ENCODE results near the gene TMEM117. TPM values are rescaled to one million over a fixed set of nuclear protein-coding genes. Genes with fewer than 3 reads are reported as not detected.

Gene TMEM117
- total RNA-seq, 1 experiment from 2014 or later: 5.9 TPM

GRCh38 chr12:43935581-43935980, 99.7 kb downstream of the TMEM117 start:
- POLR2A ChIA-PET (ENCODE audit: low non-redundant PET): no interaction called here
- CTCF ChIA-PET: no interaction called here

GRCh38 chr12:43937947-43938346, 102.1 kb downstream of the TMEM117 start:
- ChIA-PET CTCF (no interaction called here), POLR2A (ENCODE audit: low non-redundant PET) (no interaction called here)
- peak; percentile 54 for DNase-seq (ENCODE audit: low spot score)
- Histone ChIP-seq H3K9me3 (ENCODE audit: low read depth, low read length, poor library complexity, severe bottlenecking) (no peaks in the 10 kb centered on the region), H3K4me1 (ENCODE audit: insufficient read depth, low read length, poor library complexity, severe bottlenecking) (no peaks in the 10 kb centered on the region), H3K4me3 (ENCODE audit: low read depth, low read length, poor library complexity, severe bottlenecking) (no peak overlapping the region), H3K27ac (ENCODE audit: low read depth, low read length, poor library complexity, severe bottlenecking) (no peak overlapping the region), H3K27me3 (replicated peaks; ENCODE audit: insufficient read depth, low read depth, low read length, poor library complexity) (no peaks in the 10 kb centered on the region), H3K36me3 (ENCODE audit: insufficient read depth, low read length, poor library complexity, severe bottlenecking) (no peaks in the 10 kb centered on the region)
- BruUV-seq (replicated peaks): no TSS peak
- intact Hi-C loops (cut with micrococcal nuclease; ENCODE audit: unreplicated experiment): no loop called here
- TF ChIP-seq EZH2 (IDR thresholded peaks at IDR 0.05; ENCODE audit: borderline replicate concordance, low read depth, low read length, poor library complexity, severe bottlenecking) (no peak), CTCF (conservative IDR thresholded peaks at IDR 0.05; ENCODE audit: low read depth, low read length) (peak; percentile 46; the same call in 1 of the 2 replicates)

More at GRCh38 chr12:43935581-43935980, 99.7 kb downstream of the TMEM117 start:
- BruUV-seq (replicated peaks): no TSS peak
- Histone ChIP-seq H3K4me3 (ENCODE audit: low read depth, low read length, poor library complexity, severe bottlenecking) (no peak overlapping the region), H3K4me1 (ENCODE audit: insufficient read depth, low read length, poor library complexity, severe bottlenecking) (no peaks in the 10 kb centered on the region), H3K27ac (ENCODE audit: low read depth, low read length, poor library complexity, severe bottlenecking) (no peak overlapping the region), H3K36me3 (ENCODE audit: insufficient read depth, low read length, poor library complexity, severe bottlenecking) (no peaks in the 10 kb centered on the region), H3K9me3 (ENCODE audit: low read depth, low read length, poor library complexity, severe bottlenecking) (peaks cover 8% of the 10 kb centered on the region), H3K27me3 (replicated peaks; ENCODE audit: insufficient read depth, low read depth, low read length, poor library complexity) (no peaks in the 10 kb centered on the region)
- TF ChIP-seq EZH2 (IDR thresholded peaks at IDR 0.05; ENCODE audit: borderline replicate concordance, low read depth, low read length, poor library complexity, severe bottlenecking) (no peak), CTCF (conservative IDR thresholded peaks at IDR 0.05; ENCODE audit: low read depth, low read length) (no peak)
- no peak for DNase-seq (ENCODE audit: low spot score)
- intact Hi-C loops (cut with micrococcal nuclease; ENCODE audit: unreplicated experiment): no loop called here

- DNase-seq (ENCODE audit: low spot score): no peak
- POLR2A ChIA-PET (ENCODE audit: low non-redundant PET): no interaction called here
Measured at GRCh38 chr12:43942379-43942778, 106.5 kb downstream of the TMEM117 start.

More at GRCh38 chr12:43942379-43942778, 106.5 kb downstream of the TMEM117 start:
- Histone ChIP-seq H3K9me3 (ENCODE audit: low read depth, low read length, poor library complexity, severe bottlenecking) (no peaks in the 10 kb centered on the region), H3K36me3 (ENCODE audit: insufficient read depth, low read length, poor library complexity, severe bottlenecking) (no peaks in the 10 kb centered on the region), H3K4me1 (ENCODE audit: insufficient read depth, low read length, poor library complexity, severe bottlenecking) (no peaks in the 10 kb centered on the region), H3K4me3 (ENCODE audit: low read depth, low read length, poor library complexity, severe bottlenecking) (no peak overlapping the region), H3K27ac (ENCODE audit: low read depth, low read length, poor library complexity, severe bottlenecking) (no peak overlapping the region), H3K27me3 (replicated peaks; ENCODE audit: insufficient read depth, low read depth, low read length, poor library complexity) (no peaks in the 10 kb centered on the region)
- no TSS peak for BruUV-seq (replicated peaks)
- CTCF ChIA-PET: interaction anchor here (1.2 kb wide), 1 partner anchor 9 kb away, joined by 5 read pairs; no protein-coding TSS in a partner anchor
- intact Hi-C loops (cut with micrococcal nuclease; ENCODE audit: unreplicated experiment): no loop called here
- no peak for TF ChIP-seq EZH2 (IDR thresholded peaks at IDR 0.05; ENCODE audit: borderline replicate concordance, low read depth, low read length, poor library complexity, severe bottlenecking)
- TF ChIP-seq CTCF (conservative IDR thresholded peaks at IDR 0.05; ENCODE audit: low read depth, low read length): no peak

Data from A673 (cell line).